Measurements from ENCODE around the gene FRMD4A. TPM values are rescaled to one million over a fixed set of nuclear protein-coding genes. Genes with fewer than 3 reads are reported as not detected.

The FRMD4A gene
- total RNA-seq, 4 donors from 2014 or later, result 13.7 to 27.2 (median 19.6) TPM

- TF ChIP-seq EP300 (IDR thresholded peaks at IDR 0.05), result no peak
- no peak for TF ChIP-seq CTCF (IDR thresholded peaks at IDR 0.05)
- TF ChIP-seq POLR2A (IDR thresholded peaks at IDR 0.05), result no peak
- TF ChIP-seq POLR2AphosphoS5 (IDR thresholded peaks at IDR 0.05), result no peak
- no peak overlapping the region for H3K4me3 ChIP-seq
- ATAC-seq, result no peak
- H3K36me3 ChIP-seq, result peaks cover 0 to 83% of the 10 kb centered on the region in 2 donors
- H3K9me3 ChIP-seq, result no peaks in the 10 kb centered on the region
- 77 to 83% methylated on average over 8 to 10 of the region's 10 CpGs for WGBS, 2 donors (ENCODE audit: low coverage in 1 of 2)
- H3K27me3 ChIP-seq, result no peaks in the 10 kb centered on the region
- no peaks in the 10 kb centered on the region for H3K4me1 ChIP-seq
- H3K27ac ChIP-seq, result no peak overlapping the region
These were observed 660.4 kb downstream of the FRMD4A start for GRCh38 chr10:13670311-13670710.

DNA sequence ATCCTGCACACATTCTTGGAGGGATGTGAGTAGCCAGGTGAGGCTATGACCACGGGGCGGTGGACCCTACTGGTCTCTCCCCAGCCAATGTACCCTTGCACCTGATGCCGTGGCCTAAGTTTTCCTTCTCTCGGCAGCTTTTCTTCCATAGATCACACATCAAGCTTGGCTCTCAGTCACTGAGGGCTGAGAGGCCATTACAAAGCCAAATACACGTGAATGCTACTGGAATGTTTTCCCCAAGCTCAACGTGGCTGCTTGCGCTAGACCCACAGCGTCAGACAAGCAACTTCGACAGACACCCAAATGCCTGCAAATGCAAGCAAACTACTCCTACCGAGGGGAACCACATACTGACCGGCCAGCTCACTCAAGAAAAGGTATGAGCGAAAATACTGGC, 660.8 kb downstream of the FRMD4A start:
- WGBS, 2 donors (ENCODE audit: low coverage in 1 of 2), result 90 to 100% methylated on average over 3 to 6 of the region's 12 CpGs
- Histone ChIP-seq H3K36me3 (peaks cover 0 to 87% of the 10 kb centered on the region in 2 donors), H3K9me3 (no peaks in the 10 kb centered on the region), H3K27me3 (no peaks in the 10 kb centered on the region), H3K4me1 (no peaks in the 10 kb centered on the region), H3K27ac (no peak overlapping the region), H3K4me3 (no peak overlapping the region)
- TF ChIP-seq POLR2AphosphoS5 (IDR thresholded peaks at IDR 0.05) (no peak), POLR2A (IDR thresholded peaks at IDR 0.05) (no peak), EP300 (IDR thresholded peaks at IDR 0.05) (no peak), CTCF (IDR thresholded peaks at IDR 0.05) (no peak)
- ATAC-seq, result no peak

DNA sequence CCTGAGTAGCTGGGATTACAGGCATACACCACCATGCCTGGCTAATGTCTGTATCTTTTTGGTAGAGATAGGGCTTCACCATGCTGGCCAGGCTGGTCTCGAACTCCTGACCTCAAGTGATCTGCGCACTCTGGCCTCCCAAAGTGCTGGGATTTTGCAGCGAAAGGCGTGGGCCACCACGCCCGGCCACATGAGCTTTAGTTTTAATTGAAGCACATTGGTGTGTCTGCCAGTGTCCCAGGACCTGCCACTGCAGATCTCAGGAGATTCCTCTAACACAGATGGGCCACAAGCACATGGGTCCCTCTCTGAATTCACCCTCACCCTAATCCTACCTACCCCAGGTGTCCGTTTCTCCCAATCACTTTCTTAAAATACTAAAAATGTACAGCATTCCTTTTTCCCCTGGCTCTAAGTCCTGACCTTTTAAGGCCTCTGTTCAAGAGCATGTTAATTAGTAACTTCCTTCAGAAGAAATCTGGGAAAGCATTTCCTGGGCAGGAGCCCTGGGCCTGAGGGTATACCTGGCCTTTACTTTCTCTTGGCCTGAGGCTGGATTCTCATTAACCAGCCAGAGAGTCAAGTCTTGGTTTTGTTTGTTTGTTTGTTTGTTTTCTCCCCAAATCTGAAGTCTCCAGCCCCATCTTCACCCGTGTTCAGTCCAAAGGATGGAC, 661.4 kb downstream of the FRMD4A start:
- no peaks in the 10 kb centered on the region for H3K4me1 ChIP-seq
- H3K27me3 ChIP-seq, result no peaks in the 10 kb centered on the region
- no peaks in the 10 kb centered on the region for H3K9me3 ChIP-seq
- no peak overlapping the region for H3K27ac ChIP-seq
- 86 to 90% methylated on average over 2 to 8 of the region's 8 CpGs for WGBS, 2 donors (ENCODE audit: low coverage in 1 of 2)
- no peak overlapping the region for H3K4me3 ChIP-seq
- peaks cover 0 to 91% of the 10 kb centered on the region in 2 donors for H3K36me3 ChIP-seq
- ATAC-seq, result no peak
- TF ChIP-seq POLR2AphosphoS5 (IDR thresholded peaks at IDR 0.05) (no peak), CTCF (IDR thresholded peaks at IDR 0.05) (no peak), EP300 (IDR thresholded peaks at IDR 0.05) (no peak), POLR2A (IDR thresholded peaks at IDR 0.05) (no peak)

- ATAC-seq, result no peak
- Histone ChIP-seq H3K4me1 (no peaks in the 10 kb centered on the region), H3K27ac (no peak overlapping the region), H3K4me3 (no peak overlapping the region), H3K36me3 (peaks cover 0 to 94% of the 10 kb centered on the region in 2 donors), H3K9me3 (no peaks in the 10 kb centered on the region), H3K27me3 (no peaks in the 10 kb centered on the region)
- WGBS, 2 donors (ENCODE audit: low coverage in 1 of 2), result 81 to 94% methylated on average over 2 to 3 of the region's 4 CpGs
- TF ChIP-seq POLR2AphosphoS5 (IDR thresholded peaks at IDR 0.05), result no peak
- no peak for TF ChIP-seq EP300 (IDR thresholded peaks at IDR 0.05)
- TF ChIP-seq CTCF (IDR thresholded peaks at IDR 0.05), result no peak
- TF ChIP-seq POLR2A (IDR thresholded peaks at IDR 0.05), result no peak
These were observed 662.6 kb downstream of the FRMD4A start for GRCh38 chr10:13668126-13668525.
